PC-9 (cell line): ENCODE data around the gene ANP32D. TPM values are rescaled to one million over a fixed set of nuclear protein-coding genes. Genes with fewer than 3 reads are reported as not detected.
"Not testable (repeated sequence)": the region's sequence is repeated elsewhere in the genome, so short reads cannot be mapped to it uniquely, and the experiment has no call there.

Experiments used
- BruUV-seq: library from RNA; stranded (reverse); fragments of 400-500 nt; replicated peaks from 2 replicates; lab custom pipeline; 2021; lab: Mats Ljungman, UMichigan
- CTCF ChIA-PET: fragments of 300-600 bp; sonication (Branson Sonifier 250); formaldehyde crosslinking; loops from one replicate; lab custom pipeline; 2022; ENCODE audit warnings: antibody characterized with exemption; lab: Charles Lee
- POLR2A ChIA-PET: fragments of 300-600 bp; sonication (Branson Sonifier 250); formaldehyde crosslinking; loops from one replicate; lab custom pipeline; 2022; ENCODE audit warnings: antibody characterized with exemption; ENCODE audit not compliant: unreplicated experiment; lab: Charles Lee
- DNase-seq, 2 experiments: peaks; one replicate each; pipeline versions ENCODE4 v3.0.0 to v3.0.0-alpha.2; 2015 to 2022; ENCODE audit warnings: mixed read lengths in 1 of 2
- H2AFZ ChIP-seq: fragments of 200-600 bp; sonication (generic); 2 replicates; pipeline ENCODE4 v1.8.1; 2017; ENCODE audit warnings: antibody characterized with exemption
- H3F3A ChIP-seq: fragments of 200-600 bp; sonication (generic); 2 replicates; pipeline ENCODE4 v1.8.1; 2017; ENCODE audit warnings: antibody characterized with exemption, mild to moderate bottlenecking, low read depth; ENCODE audit not compliant: insufficient read depth
- H3K27ac ChIP-seq: fragments of 200-600 bp; sonication (generic); 2 replicates; pipeline ENCODE4 v1.6.1; 2016; ENCODE audit warnings: mixed run types
- H3K27me3 ChIP-seq: fragments of 200-600 bp; sonication (generic); 2 replicates; pipeline ENCODE4 v1.6.1; 2016; ENCODE audit warnings: low read depth, mixed run types; ENCODE audit not compliant: insufficient read depth
- H3K36me3 ChIP-seq: fragments of 200-600 bp; sonication (generic); 2 replicates; pipeline ENCODE4 v1.6.1; 2016; ENCODE audit warnings: low read depth, mixed run types
- H3K4me1 ChIP-seq: fragments of 200-600 bp; sonication (generic); replicated peaks from 2 replicates; pipeline ENCODE4 v1.6.1; 2016; ENCODE audit warnings: mixed run types; ENCODE audit not compliant: insufficient read depth
- H3K4me2 ChIP-seq: fragments of 200-600 bp; sonication (generic); 2 replicates; pipeline ENCODE4 v1.6.1; 2017; ENCODE audit warnings: mixed run types
- H3K4me3 ChIP-seq: fragments of 200-600 bp; sonication (generic); 2 replicates; pipeline ENCODE4 v1.6.1; 2016; ENCODE audit warnings: mixed run types
- H3K79me2 ChIP-seq: fragments of 200-600 bp; sonication (generic); 2 replicates; pipeline ENCODE4 v1.6.1; 2017; ENCODE audit warnings: low read depth, mixed run types
- H3K9me2 ChIP-seq: fragments of 200-600 bp; sonication (generic); 2 replicates; pipeline ENCODE4 v1.8.1; 2017; ENCODE audit warnings: mild to moderate bottlenecking; ENCODE audit not compliant: insufficient read depth
- H3K9me3 ChIP-seq: fragments of 200-600 bp; sonication (generic); 2 replicates; pipeline ENCODE4 v1.8.1; 2016; ENCODE audit warnings: low read depth; ENCODE audit not compliant: insufficient read depth
- H4K20me1 ChIP-seq: fragments of 200-600 bp; sonication (generic); 2 replicates; pipeline ENCODE4 v1.8.1; 2017; ENCODE audit not compliant: insufficient read depth
- EZH2 ChIP-seq: fragments of 200-600 bp; sonication (generic); IDR thresholded peaks from 2 replicates; pipeline ENCODE4 v1.8.0; 2017; ENCODE audit warnings: antibody characterized with exemption, low read depth
- intact Hi-C: fragments of 100-400 bp; cut with micrococcal nuclease; formaldehyde crosslinking; loops from one replicate; pipeline ENCODE4 v1.10.0; 2022; ENCODE audit not compliant: unreplicated experiment
- total RNA-seq: library from RNA; stranded (reverse); gene quantifications from 2 replicates; pipeline ENCODE4 v1.2.3, GENCODE V29; 2021
- TF ChIP-seq, protein P1 (sequence below): fragments of 200-600 bp; sonication (generic); conservative IDR thresholded peaks from 2 replicates; pipeline ENCODE4 v1.6.1; 2017; ENCODE audit warnings: mixed run types, antibody characterized with exemption, mild to moderate bottlenecking, moderate library complexity

Gene ANP32D
- total RNA-seq, 1 experiment from 2014 or later: not detected

- no TSS peak for BruUV-seq
- TF ChIP-seq, protein P1, sequence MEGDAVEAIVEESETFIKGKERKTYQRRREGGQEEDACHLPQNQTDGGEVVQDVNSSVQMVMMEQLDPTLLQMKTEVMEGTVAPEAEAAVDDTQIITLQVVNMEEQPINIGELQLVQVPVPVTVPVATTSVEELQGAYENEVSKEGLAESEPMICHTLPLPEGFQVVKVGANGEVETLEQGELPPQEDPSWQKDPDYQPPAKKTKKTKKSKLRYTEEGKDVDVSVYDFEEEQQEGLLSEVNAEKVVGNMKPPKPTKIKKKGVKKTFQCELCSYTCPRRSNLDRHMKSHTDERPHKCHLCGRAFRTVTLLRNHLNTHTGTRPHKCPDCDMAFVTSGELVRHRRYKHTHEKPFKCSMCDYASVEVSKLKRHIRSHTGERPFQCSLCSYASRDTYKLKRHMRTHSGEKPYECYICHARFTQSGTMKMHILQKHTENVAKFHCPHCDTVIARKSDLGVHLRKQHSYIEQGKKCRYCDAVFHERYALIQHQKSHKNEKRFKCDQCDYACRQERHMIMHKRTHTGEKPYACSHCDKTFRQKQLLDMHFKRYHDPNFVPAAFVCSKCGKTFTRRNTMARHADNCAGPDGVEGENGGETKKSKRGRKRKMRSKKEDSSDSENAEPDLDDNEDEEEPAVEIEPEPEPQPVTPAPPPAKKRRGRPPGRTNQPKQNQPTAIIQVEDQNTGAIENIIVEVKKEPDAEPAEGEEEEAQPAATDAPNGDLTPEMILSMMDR: peak; percentile 66
- no peak for TF ChIP-seq EZH2
- Histone ChIP-seq H3K27me3 (peaks cover 29% of the 10 kb centered on the region), H3F3A (no peaks in the 10 kb centered on the region), H3K9me3 (no peaks in the 10 kb centered on the region), H2AFZ (no peak overlapping the region), H3K4me1 (no peaks in the 10 kb centered on the region), H3K36me3 (no peaks in the 10 kb centered on the region), H3K27ac (no peak overlapping the region), H3K9me2 (no peaks in the 10 kb centered on the region), H4K20me1 (no peaks in the 10 kb centered on the region), H3K4me3 (no peak overlapping the region), H3K4me2 (no peak overlapping the region), H3K79me2 (no peaks in the 10 kb centered on the region)
- ChIA-PET POLR2A (no interaction called here), CTCF (interaction anchor here (0.6 kb wide), 2 partner anchors 10 to 1166 kb away, joined by 3 to 10 read pairs; no protein-coding TSS in a partner anchor)
- DNase-seq: no peak
- intact Hi-C loops: no loop called here
Observed at GRCh38 chr12:48454667-48455066, 17.7 kb upstream of the ANP32D start.

DNA sequence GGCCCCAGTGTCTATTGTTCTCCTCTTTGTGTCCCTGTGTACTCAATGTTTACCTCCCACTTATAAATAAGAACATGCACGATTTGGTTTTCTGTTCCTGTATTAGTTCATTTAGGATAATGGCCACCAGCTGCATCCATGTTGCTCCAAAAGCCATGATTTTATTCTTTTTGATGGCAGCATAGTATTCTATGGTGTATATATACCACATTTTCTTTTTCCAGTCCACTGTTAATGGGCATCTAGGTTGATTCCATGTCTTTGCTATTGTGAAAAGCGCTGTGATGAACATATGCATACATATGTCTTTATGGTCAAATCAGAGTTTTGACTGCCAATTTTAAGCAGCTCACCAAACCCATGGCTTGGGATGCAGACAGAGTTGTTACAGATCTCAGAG is 17.2 kb upstream of the ANP32D start:
- intact Hi-C loops: no loop called here
- no peaks in the 10 kb centered on the region for H3F3A ChIP-seq
- H2AFZ ChIP-seq: no peak overlapping the region
- BruUV-seq: no TSS peak
- no peaks in the 10 kb centered on the region for H3K79me2 ChIP-seq
- H3K36me3 ChIP-seq: no peaks in the 10 kb centered on the region
- H4K20me1 ChIP-seq: no peaks in the 10 kb centered on the region
- H3K4me3 ChIP-seq: no peak overlapping the region
- H3K9me2 ChIP-seq: no peaks in the 10 kb centered on the region
- no peaks in the 10 kb centered on the region for H3K4me1 ChIP-seq
- TF ChIP-seq, protein P1: no peak
- no peak for TF ChIP-seq EZH2
- no peak overlapping the region for H3K27ac ChIP-seq
- POLR2A ChIA-PET: no interaction called here
- H3K9me3 ChIP-seq: no peaks in the 10 kb centered on the region
- peaks cover 29% of the 10 kb centered on the region for H3K27me3 ChIP-seq
- H3K4me2 ChIP-seq: no peak overlapping the region
- CTCF ChIA-PET: interaction anchor here (0.6 kb wide), 1 partner anchor 10 kb away, joined by 3 read pairs; no protein-coding TSS in a partner anchor
- no peak for DNase-seq

- DNase-seq: no peak
- Histone ChIP-seq H3K27ac (no peak overlapping the region), H2AFZ (no peak overlapping the region), H4K20me1 (no peaks in the 10 kb centered on the region), H3K9me3 (no peaks in the 10 kb centered on the region), H3K36me3 (no peaks in the 10 kb centered on the region), H3K4me3 (no peak overlapping the region), H3K9me2 (no peaks in the 10 kb centered on the region), H3K27me3 (peaks cover 29% of the 10 kb centered on the region), H3K79me2 (no peaks in the 10 kb centered on the region), H3K4me2 (no peak overlapping the region), H3K4me1 (no peaks in the 10 kb centered on the region), H3F3A (no peaks in the 10 kb centered on the region)
- CTCF ChIA-PET: no interaction called here
- TF ChIP-seq EZH2: no peak
- TF ChIP-seq, protein P1: no peak
- POLR2A ChIA-PET: interaction anchor here (0.6 kb wide), 1 partner anchor 33 kb away, joined by 3 read pairs; no protein-coding TSS in a partner anchor
- intact Hi-C loops: no loop called here
- no TSS peak for BruUV-seq
Observed at GRCh38 chr12:48459259-48459658, 13.1 kb upstream of the ANP32D start.

- peaks cover 16% of the 10 kb centered on the region for H3K27me3 ChIP-seq
- H4K20me1 ChIP-seq, POLR2A ChIA-PET, H3K4me1 ChIP-seq, H3K4me3 ChIP-seq, H3K27ac ChIP-seq, intact Hi-C loops, H2AFZ ChIP-seq, H3K9me3 ChIP-seq, DNase-seq, H3K9me2 ChIP-seq, BruUV-seq, H3F3A ChIP-seq, H3K4me2 ChIP-seq, CTCF ChIA-PET, H3K79me2 ChIP-seq, H3K36me3 ChIP-seq: not testable (repeated sequence)
Observed at GRCh38 chr12:48469027-48469426, 3.3 kb upstream of the ANP32D start.
